K562 (cell line): ENCODE results near the gene CEACAM5. TPM values are rescaled to one million over a fixed set of nuclear protein-coding genes. Genes with fewer than 3 reads are reported as not detected.

Experiments used
- ATAC-seq: fragments of 200-7000 bp; cut with Tn5 transposase; 3 replicates; pipeline ENCODE4 v1.9.1; 2020; ENCODE audit warnings: moderate library complexity
- BruUV-seq: library from RNA; stranded (reverse); fragments of 400-500 nt; replicated peaks from 2 replicates; lab custom pipeline; 2021; lab: Mats Ljungman, UMichigan
- CTCF ChIA-PET: fragments of 300-600 bp; formaldehyde crosslinking; extraction: SDS; loops from one replicate; lab custom pipeline; 2021; ENCODE audit warnings: low intra/inter-chr PET ratio; lab: Yijun Ruan, JAX
- POLR2A ChIA-PET: fragments of 300-600, 350-650 bp; sonication (Branson Sonifier 250); formaldehyde crosslinking; extraction: SDS; loops from one replicate; lab custom pipeline; 2021; ENCODE audit warnings: antibody characterized with exemption, inconsistent platforms; lab: Yijun Ruan, JAX
- DNase-seq, 4 experiments: peaks; one replicate each; pipeline versions ENCODE4 v3.0.0 to v3.0.0-alpha.2; 2011 to 2018; ENCODE audit warnings: low spot score in 3 of 4, mixed read lengths in 3 of 4; ENCODE audit errors: extremely low read depth in 1 of 4
- FAIRE-seq: peaks from 2 replicates; lab custom pipeline; 2011; peaks lifted over from hg19 to GRCh38; lab: Jason Lieb, UNC
- H2AFZ ChIP-seq: 2 replicates; pipeline ENCODE4 v1.6.0; 2011; ENCODE audit warnings: low read depth, low read length, control low read depth, inconsistent platforms
- H3K27ac ChIP-seq: fragments of 200-600 bp; 3 replicates; pipeline ENCODE4 v1.8.0; 2011; ENCODE audit warnings: low read depth, mild to moderate bottlenecking, control low read depth, inconsistent platforms, low read length, moderate library complexity, mixed read lengths; ENCODE audit errors: extremely low read depth
- H3K27me3 ChIP-seq, 2 experiments: fragments of 300-600 bp in 1 of 2; 2 replicates in 1 of 2; 3 replicates in 1 of 2; pipeline versions ENCODE4 v1.6.0 to v1.8.0; 2011; ENCODE audit warnings: inconsistent platforms in 2 of 2, low read length in 2 of 2, mild to moderate bottlenecking in 1 of 2, mixed read lengths in 1 of 2, moderate library complexity in 1 of 2; ENCODE audit not compliant: control insufficient read depth in 2 of 2, insufficient read depth in 2 of 2
- H3K36me3 ChIP-seq: fragments of 300-600 bp; 3 replicates; pipeline ENCODE4 v1.8.0; 2011; ENCODE audit warnings: mild to moderate bottlenecking, low read length, inconsistent platforms; ENCODE audit not compliant: control insufficient read depth, insufficient read depth
- H3K4me1 ChIP-seq, 2 experiments: fragments of 200-600 bp in 1 of 2; replicated peaks in 1 of 2; 2 replicates in 1 of 2; 3 replicates in 1 of 2; pipeline versions ENCODE4 v1.5.1 to v1.8.0; 2011; ENCODE audit warnings: inconsistent platforms in 2 of 2, low read length in 2 of 2, mild to moderate bottlenecking in 1 of 2, mixed read lengths in 1 of 2, moderate library complexity in 1 of 2; ENCODE audit not compliant: control insufficient read depth in 2 of 2, insufficient read depth in 2 of 2
- H3K4me2 ChIP-seq: 2 replicates; pipeline ENCODE4 v1.6.1; 2011; ENCODE audit warnings: low read length, control low read depth, inconsistent platforms, mixed read lengths; ENCODE audit not compliant: insufficient read depth
- H3K4me3 ChIP-seq: fragments of 200-600 bp; sonication (generic), shearing (Covaris generic); 2 replicates; pipeline ENCODE4 v1.5.1; 2016; ENCODE audit warnings: control low read depth, inconsistent platforms
- H3K79me2 ChIP-seq: fragments of 200-600 bp; 3 replicates; pipeline ENCODE4 v1.8.0; 2011; ENCODE audit warnings: low read length, inconsistent platforms; ENCODE audit not compliant: control insufficient read depth, insufficient read depth
- H3K9ac ChIP-seq, 2 experiments: 2 replicates each; pipeline versions ENCODE4 v1.6.0 to v1.6.1; 2011; ENCODE audit warnings: low read depth in 2 of 2, low read length in 2 of 2, control low read depth in 1 of 2, inconsistent platforms in 1 of 2, mild to moderate bottlenecking in 1 of 2, mixed read lengths in 1 of 2; ENCODE audit not compliant: insufficient read depth in 1 of 2
- H3K9me1 ChIP-seq: one replicate; pipeline ENCODE4 v1.6.0; 2011; ENCODE audit warnings: inconsistent platforms, mild to moderate bottlenecking, low read length, moderate library complexity; ENCODE audit not compliant: control insufficient read depth, insufficient read depth
- H3K9me3 ChIP-seq: replicated peaks from 2 replicates; pipeline ENCODE4 v1.5.1; 2011; ENCODE audit warnings: low read depth, low read length, inconsistent platforms; ENCODE audit not compliant: control insufficient read depth, insufficient read depth
- H4K20me1 ChIP-seq: replicated peaks from 2 replicates; pipeline ENCODE4 v1.6.1; 2011; ENCODE audit warnings: low read length, inconsistent platforms, mixed read lengths; ENCODE audit not compliant: control insufficient read depth, insufficient read depth
- POLR2AphosphoS2 ChIP-seq: IDR thresholded peaks from 2 replicates; pipeline ENCODE4 v1.6.1; 2012; ENCODE audit warnings: low read length, improper control_type of control experiment
- RFX1 ChIP-seq: fragments of 450-650 bp; IDR thresholded peaks from 2 replicates; pipeline ENCODE4 v1.6.1; 2016; ENCODE audit warnings: mild to moderate bottlenecking, moderate library complexity
- RHOXF2B ChIP-seq: fragments of 250-450 bp; sonication (Bioruptor Pico); conservative IDR thresholded peaks from 2 replicates; pipeline ENCODE4 v1.5.1; 2021
- RNF219 ChIP-seq: fragments of 250-450 bp; sonication (Bioruptor Pico); IDR thresholded peaks from 2 replicates; pipeline ENCODE4 v1.5.0; 2022; ENCODE audit warnings: mild to moderate bottlenecking
- SAP30 ChIP-seq: fragments of 200-600 bp; sonication (generic); IDR thresholded peaks from 2 replicates; pipeline ENCODE4 v1.6.1; 2012; ENCODE audit warnings: borderline replicate concordance, low read depth, mild to moderate bottlenecking, moderate library complexity, low read length, control low read depth, inconsistent platforms; ENCODE audit not compliant: insufficient read depth, poor library complexity, severe bottlenecking
- SPI1 ChIP-seq: IDR thresholded peaks from 2 replicates; pipeline ENCODE4 v1.6.1; 2011; ENCODE audit warnings: low read depth, low read length, control low read depth, borderline replicate concordance
- TARDBP ChIP-seq: fragments of 450-650 bp; IDR thresholded peaks from 2 replicates; pipeline ENCODE4 v1.6.1; 2016
- ZNF121 ChIP-seq: sonication (generic); formaldehyde crosslinking; conservative IDR thresholded peaks from 2 replicates; pipeline ENCODE4 v1.8.0; 2022; ENCODE audit warnings: missing genetic modification reagents
- ZNF445 ChIP-seq: fragments of 250-450 bp; sonication (Bioruptor Pico); IDR thresholded peaks from 2 replicates; pipeline ENCODE4 v1.4.0; 2020; ENCODE audit warnings: low read depth, mild to moderate bottlenecking, moderate library complexity
- ZNF584 ChIP-seq: fragments of 200-800 bp; sonication (Bioruptor generic); IDR thresholded peaks from 2 replicates; pipeline ENCODE4 v1.6.1; 2016; ENCODE audit warnings: low read depth, mild to moderate bottlenecking, missing genetic modification characterization, missing compliant biosample characterization
- WGBS: fragments of 100-300 bp; shearing (Covaris generic); methylation state at CpG from one replicate; pipeline ENCODE4 v1.1.6; 2016; ENCODE audit warnings: low coverage, mixed read lengths; ENCODE audit not compliant: insufficient coverage; ENCODE audit errors: missing lambda C conversion rate; 5-methylcytosine and 5-hydroxymethylcytosine counted together
- in situ Hi-C: fragments of 300-500 bp; cut with MboI; formaldehyde crosslinking; loops from 4 replicates; pipeline ENCODE4 v1.15.0; 2018; ENCODE audit warnings: inconsistent platforms, mixed read lengths
- intact Hi-C: fragments of 100-400 bp; cut with micrococcal nuclease; formaldehyde crosslinking; loops from 2 replicates; pipeline ENCODE4 v1.14.2; 2022
- polyA plus RNA-seq, 8 experiments: library from polyadenylated mRNA; depleted of rRNA in 4 of 8; stranded (reverse) in 5 of 8; unstranded in 3 of 8; fragments of >200 nt; fragmentation: Nextera tagmentation in 2 of 8; fragmentation: Illumina TruSeq in 1 of 8; extraction: Ambion mirVana in 2 of 8; extraction: Trizol in 1 of 8; gene quantifications; 2 replicates each; pipeline versions ENCODE4 v1.2.1 to v1.2.3, GENCODE V29; 2011 to 2014; ENCODE audit warnings: inconsistent platforms in 1 of 8, missing spikeins in 1 of 8
- total RNA-seq, 7 experiments: library from RNA; depleted of rRNA in 6 of 7; stranded (reverse); fragments of >200 nt in 6 of 7; fragmentation: Illumina TruSeq in 2 of 7; extraction: Trizol in 2 of 7; gene quantifications; 2 replicates each; pipeline versions ENCODE4 v1.2.1 to v1.2.3, GENCODE V29; 2011 to 2021; ENCODE audit warnings: low replicate concordance in 1 of 7

CEACAM5 gene
- total and polyA plus RNA-seq, 9 of the 15 experiments (the other 6 are each of a cell fraction or from before 2014, with no cell fraction given): 0.33 TPM; not detected in 8

DNA sequence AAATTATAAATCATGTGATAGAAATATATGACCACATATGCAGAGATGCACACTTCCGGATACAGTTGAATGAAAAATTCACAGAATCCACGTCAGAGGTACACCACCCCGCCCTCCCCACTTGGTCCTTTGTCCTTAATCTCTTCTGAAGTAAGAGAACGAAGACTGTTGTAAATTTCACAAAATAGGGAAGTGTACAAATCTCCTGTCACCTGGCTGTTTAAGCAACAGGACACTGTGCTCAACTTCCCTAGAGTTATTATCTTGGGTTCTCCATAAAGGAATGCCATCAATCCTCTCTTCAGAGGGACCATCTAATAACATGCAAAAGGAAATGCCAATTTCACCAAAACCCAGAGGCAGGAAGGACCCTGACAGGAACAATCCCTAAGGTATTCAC, 36.4 kb downstream of the CEACAM5 start:
- DNase-seq: no peak
- no peaks in the 10 kb centered on the region; the same call in 1 of the 2 replicates for H4K20me1 ChIP-seq
- no peak for TF ChIP-seq ZNF584 (CRISPR knock-in tag)
- TF ChIP-seq SPI1: 0 out of 2 replicates have a peak, but pooled peaks have one; percentile 19
- H3K9me1 ChIP-seq: no peaks in the 10 kb centered on the region
- no TSS peak for BruUV-seq
- WGBS: 0% methylated on average over 4 of the region's 4 CpGs
- ChIA-PET POLR2A (no interaction called here), CTCF (no interaction called here)
- H3K4me1 ChIP-seq: no peaks in the 10 kb centered on the region
- H3K27ac ChIP-seq: no peak overlapping the region
- H2AFZ ChIP-seq: no peak overlapping the region
- H3K4me2 ChIP-seq: no peak overlapping the region
- H3K4me3 ChIP-seq: no peak overlapping the region
- no peak overlapping the region for H3K9ac ChIP-seq
- no peak for ATAC-seq
- no peaks in the 10 kb centered on the region for H3K9me3 ChIP-seq
- FAIRE-seq: no peak
- in situ Hi-C loops (loop anchor here (5.0 kb wide), 1 partner anchor 38 kb away; the partner anchor contains the start of gene CEACAM5), intact Hi-C loops (no loop called here)
- no peaks in the 10 kb centered on the region for H3K36me3 ChIP-seq
- H3K27me3 ChIP-seq: peaks cover 5 to 7% of the 10 kb centered on the region in 2 experiments; a peak in 3 of 5 replicates
- H3K79me2 ChIP-seq: no peaks in the 10 kb centered on the region

- H3K9me1 ChIP-seq: no peaks in the 10 kb centered on the region
- in situ Hi-C loops (loop anchor here (5.0 kb wide), 1 partner anchor 38 kb away; the partner anchor contains the start of gene CEACAM5), intact Hi-C loops (loop anchor here (1.0 kb wide), 1 partner anchor 38 kb away; no protein-coding TSS in a partner anchor)
- ChIA-PET CTCF (interaction anchor here (1.3 kb wide), 1 partner anchor 38 kb away, joined by 10 read pairs; no protein-coding TSS in a partner anchor), POLR2A (interaction anchor here (0.6 kb wide), 1 partner anchor 303 kb away, joined by 4 read pairs; the partner anchor contains the start of gene ERICH4)
- DNase-seq (no peak), ATAC-seq (no peak), FAIRE-seq (no peak)
- H2AFZ ChIP-seq: no peak overlapping the region
- TF ChIP-seq TARDBP (no peak), SAP30 (no peak), RNF219 (CRISPR knock-in tag) (no peak), POLR2AphosphoS2 (no peak), RFX1 (no peak), RHOXF2B (no peak), ZNF121 (CRISPR knock-in tag) (no peak), ZNF445 (no peak)
- H3K36me3 ChIP-seq: no peaks in the 10 kb centered on the region
- H3K27me3 ChIP-seq: peaks cover 5 to 7% of the 10 kb centered on the region in 2 experiments; a peak in 3 of 5 replicates
- no peaks in the 10 kb centered on the region for H3K9me3 ChIP-seq
- H4K20me1 ChIP-seq: no peaks in the 10 kb centered on the region; the same call in 1 of the 2 replicates
- H3K4me2 ChIP-seq: no peak overlapping the region
- 0% methylated on average over 5 of the region's 5 CpGs for WGBS
- BruUV-seq: no TSS peak
- no peak overlapping the region for H3K27ac ChIP-seq
- no peaks in the 10 kb centered on the region for H3K4me1 ChIP-seq
- no peak overlapping the region for H3K4me3 ChIP-seq
- H3K79me2 ChIP-seq: no peaks in the 10 kb centered on the region
- no peak overlapping the region for H3K9ac ChIP-seq
Observed at GRCh38 chr19:41745756-41746155, 37.3 kb downstream of the CEACAM5 start.
